Neuron (in vitro differentiated cells): ENCODE measurements around the gene USP17L24.
"Not testable (repeated sequence)": the region's sequence is repeated elsewhere in the genome, so short reads cannot be mapped to it uniquely, and the experiment has no call there.

Experiments
- H2AFZ ChIP-seq: one replicate; pipeline ENCODE4 v1.6.1; 2013; ENCODE audit warnings: low read depth, mild to moderate bottlenecking, inconsistent platforms, low read length, moderate library complexity
- H3K27me3 ChIP-seq: one replicate; pipeline ENCODE4 v1.6.1; 2013; ENCODE audit warnings: low read length; ENCODE audit not compliant: insufficient read depth
- H3K36me3 ChIP-seq: one replicate; pipeline ENCODE4 v1.6.1; 2013; ENCODE audit warnings: low read length; ENCODE audit not compliant: insufficient read depth
- H3K4me1 ChIP-seq: one replicate; pipeline ENCODE4 v1.6.1; 2013; ENCODE audit warnings: low read length; ENCODE audit not compliant: insufficient read depth
- H3K4me3 ChIP-seq: 2 replicates; pipeline ENCODE4 v1.5.1; 2013; ENCODE audit warnings: mild to moderate bottlenecking, low read length, moderate library complexity
- H3K9me3 ChIP-seq: one replicate; pipeline ENCODE4 v1.6.1; 2013; ENCODE audit warnings: low read length

USP17L24 gene

GRCh38 chr4:9324865-9325264, at the start of gene USP17L24:
Gene USP17L24 (plus strand): TSS chr4:9325165. CDS start chr4:9325165, 0 bp downstream.
- H3K9me3 ChIP-seq, H2AFZ ChIP-seq, H3K4me1 ChIP-seq, H3K4me3 ChIP-seq, H3K27me3 ChIP-seq, H3K36me3 ChIP-seq: not testable (repeated sequence)

GRCh38 chr4:9324191-9324590, 774 bp upstream of the USP17L24 start:
- not testable (repeated sequence) for H3K4me1 ChIP-seq, H3K27me3 ChIP-seq, H3K36me3 ChIP-seq, H2AFZ ChIP-seq, H3K9me3 ChIP-seq, H3K4me3 ChIP-seq

GRCh38 chr4:9329611-9330010, 4.6 kb downstream of the USP17L24 start, which contains the start of gene USP17L25:
Gene USP17L25 (plus strand): TSS chr4:9329911. CDS start chr4:9329911, 0 bp downstream.
- H3K4me1 ChIP-seq, H3K27me3 ChIP-seq, H3K4me3 ChIP-seq, H3K36me3 ChIP-seq, H2AFZ ChIP-seq, H3K9me3 ChIP-seq: not testable (repeated sequence)

GRCh38 chr4:9334358-9334757, 9.4 kb downstream of the USP17L24 start, which contains the start of gene USP17L26:
Gene USP17L26 (plus strand): TSS chr4:9334658. CDS start chr4:9334658, 0 bp downstream.
- H3K36me3 ChIP-seq, H3K4me3 ChIP-seq, H3K9me3 ChIP-seq, H3K27me3 ChIP-seq, H3K4me1 ChIP-seq, H2AFZ ChIP-seq: not testable (repeated sequence)

GRCh38 chr4:9339103-9339502, 14.1 kb downstream of the USP17L24 start, which contains the start of gene USP17L5:
Gene USP17L5 (plus strand): TSS chr4:9339403. CDS start chr4:9339403, 0 bp downstream.
- H3K4me3 ChIP-seq, H2AFZ ChIP-seq, H3K9me3 ChIP-seq, H3K27me3 ChIP-seq, H3K36me3 ChIP-seq, H3K4me1 ChIP-seq: not testable (repeated sequence)

GRCh38 chr4:9343848-9344247, 18.9 kb downstream of the USP17L24 start, which contains the start of gene USP17L27:
Gene USP17L27 (plus strand): TSS chr4:9344148. CDS start chr4:9344148, 0 bp downstream.
- not testable (repeated sequence) for H2AFZ ChIP-seq, H3K27me3 ChIP-seq, H3K4me1 ChIP-seq, H3K36me3 ChIP-seq, H3K9me3 ChIP-seq, H3K4me3 ChIP-seq

GRCh38 chr4:9348593-9348992, 23.6 kb downstream of the USP17L24 start, which contains the start of gene USP17L28:
Gene USP17L28 (plus strand): TSS chr4:9348893. CDS start chr4:9348893, 0 bp downstream.
- H3K27me3 ChIP-seq, H3K9me3 ChIP-seq, H2AFZ ChIP-seq, H3K4me3 ChIP-seq, H3K4me1 ChIP-seq, H3K36me3 ChIP-seq: not testable (repeated sequence)

GRCh38 chr4:9350866-9351265, 25.9 kb downstream of the USP17L24 start:
- not testable (repeated sequence) for H3K4me3 ChIP-seq, H3K36me3 ChIP-seq

GRCh38 chr4:9353338-9353737, 28.4 kb downstream of the USP17L24 start, which contains the start of gene USP17L29:
Gene USP17L29 (plus strand): TSS chr4:9353638. CDS start chr4:9353638, 0 bp downstream.
- not testable (repeated sequence) for H3K4me3 ChIP-seq, H3K9me3 ChIP-seq, H3K36me3 ChIP-seq, H2AFZ ChIP-seq, H3K27me3 ChIP-seq, H3K4me1 ChIP-seq

More at GRCh38 chr4:9350866-9351265, 25.9 kb downstream of the USP17L24 start:
- not testable (repeated sequence) for H3K4me1 ChIP-seq, H3K27me3 ChIP-seq, H2AFZ ChIP-seq, H3K9me3 ChIP-seq

- H3K4me3 ChIP-seq, H3K27me3 ChIP-seq, H2AFZ ChIP-seq, H3K36me3 ChIP-seq, H3K9me3 ChIP-seq, H3K4me1 ChIP-seq: not testable (repeated sequence)
Observed at GRCh38 chr4:9362829-9363228, 37.9 kb downstream of the USP17L24 start, which contains the start of gene USP17L30. Gene USP17L30 (plus strand): TSS chr4:9363129. CDS start chr4:9363129, 0 bp downstream.
